Stimulated activated CD8-positive, alpha-beta memory T cell treated with anti-CD3 and anti-CD28 coated beads, Interleukin-7, amount 100 ng/mL, for 4 hours (primary cell): ENCODE data around the gene ACSS1.

Experiments used
- DNase-seq, 2 donors: peaks; one replicate each; pipeline ENCODE4 v3.0.0-alpha.2; 2020; ENCODE audit warnings: low read depth in 2 of 2

Gene ACSS1

DNA sequence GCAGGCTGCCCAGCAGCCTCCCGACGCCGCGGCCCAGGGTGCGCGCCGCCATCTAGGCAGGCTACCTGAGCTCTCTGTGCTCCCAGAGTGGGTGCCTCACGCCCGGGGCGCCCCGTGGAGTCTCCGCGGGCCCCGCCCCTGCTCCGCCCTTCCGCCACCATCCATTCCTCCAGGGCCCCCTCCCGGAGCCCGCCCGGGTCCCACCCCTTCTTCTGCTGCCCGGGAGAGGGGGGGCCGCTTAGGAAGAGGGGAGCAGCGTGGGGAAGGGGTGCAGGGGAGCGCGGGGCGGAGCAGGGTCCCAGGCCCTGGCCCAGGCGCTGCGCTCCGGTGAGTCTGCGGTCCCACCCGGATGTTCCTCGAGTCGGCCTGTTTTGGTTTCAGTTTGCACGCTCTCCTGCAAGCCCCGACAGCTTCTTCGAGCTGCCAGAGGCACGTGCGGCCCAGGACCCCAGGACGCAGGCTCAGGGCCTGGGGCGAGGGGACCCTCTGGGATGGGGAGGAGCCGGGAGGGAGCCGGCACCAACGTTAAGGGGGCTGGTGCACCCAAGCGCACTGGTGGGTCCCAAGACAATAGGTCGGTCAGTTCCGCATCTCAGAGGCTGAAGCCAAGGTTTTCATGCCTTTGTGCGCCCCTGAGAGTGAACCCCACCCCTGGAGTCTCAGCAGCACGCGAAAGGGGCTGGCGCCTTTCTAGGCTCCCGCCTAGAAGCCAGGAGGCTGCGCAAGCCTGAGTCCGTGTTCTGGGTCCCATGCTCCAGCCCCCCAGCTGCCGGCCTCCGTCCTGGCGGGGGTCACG is at the start of gene ACSS1:
ACSS1 (minus strand) TSS at position 89 of the 796 bp plus-strand sequence; CDS start at position 52, 37 bp downstream.
- peak; percentile 53 to 67 for DNase-seq

DNA sequence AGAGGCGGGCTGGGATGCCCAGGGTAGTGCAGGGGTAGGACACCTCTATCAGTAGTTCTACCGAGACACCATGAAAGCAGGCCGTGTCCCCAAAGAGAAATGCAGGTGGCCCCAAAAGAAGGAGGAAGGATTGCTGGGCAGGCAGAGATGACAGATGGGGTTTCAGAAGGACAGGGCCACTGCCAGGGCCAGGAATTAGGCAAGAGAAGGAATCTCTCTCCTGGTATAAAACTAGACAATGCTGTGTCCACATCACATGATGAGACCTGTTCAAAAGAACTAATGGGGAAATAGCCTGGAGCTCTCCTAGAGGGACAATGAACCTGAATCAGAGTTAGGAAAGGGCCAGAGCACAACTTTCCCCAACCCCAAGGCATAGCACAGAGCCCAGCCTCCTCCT is 45.6 kb upstream of the ACSS1 start:
- DNase-seq: no peak

- no peak for DNase-seq
Measured at GRCh38 chr20:25100914-25101313, 43.0 kb upstream of the ACSS1 start.

- DNase-seq: no peak
Measured at GRCh38 chr20:25099601-25100140, 41.7 kb upstream of the ACSS1 start.

GRCh38 chr20:25097498-25097897 is 39.6 kb upstream of the ACSS1 start:
- DNase-seq: no peak

GRCh38 chr20:25090492-25091429 is 32.8 kb upstream of the ACSS1 start:
- peak; percentile 13 to 46 for DNase-seq

DNA sequence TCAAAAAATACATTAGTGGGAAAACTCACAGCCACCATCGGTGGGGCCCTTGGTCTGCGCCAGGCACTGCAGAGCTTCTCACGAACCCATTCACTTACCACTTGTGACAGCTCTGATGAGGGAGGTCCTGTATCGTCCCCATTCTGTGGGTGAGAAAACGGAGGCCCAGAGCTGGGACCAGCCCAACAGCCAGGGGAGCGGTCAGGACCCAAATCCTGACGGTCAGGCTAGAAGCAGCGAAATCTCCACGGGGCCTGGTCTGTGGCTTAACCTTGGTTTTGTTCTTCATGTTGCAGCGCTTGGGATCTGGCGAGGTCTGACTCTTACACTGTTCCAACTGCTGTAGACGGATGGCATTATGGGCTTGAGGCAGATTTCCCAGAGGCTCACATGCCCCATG is 31.7 kb upstream of the ACSS1 start:
- DNase-seq: no peak

DNA sequence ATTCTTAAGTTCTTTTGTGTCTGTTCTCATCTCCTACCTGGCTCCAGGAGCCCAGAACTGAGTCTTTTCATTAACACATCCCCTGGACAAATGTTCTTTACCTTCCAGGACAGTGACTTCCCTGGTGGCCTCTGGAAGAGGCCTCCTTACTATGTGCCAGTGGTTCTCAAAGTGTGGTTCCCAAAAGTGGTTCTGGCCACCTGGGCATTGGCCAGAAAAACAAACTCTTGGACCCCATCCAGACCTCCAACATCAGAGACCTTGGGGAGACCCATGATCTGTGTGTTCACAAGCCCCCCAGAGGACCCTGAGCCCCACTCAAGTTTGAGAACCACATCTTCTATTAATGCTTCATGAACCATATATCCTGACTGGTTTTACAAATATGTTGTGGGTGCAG is 31.2 kb upstream of the ACSS1 start:
- DNase-seq: no peak

GRCh38 chr20:25088267-25088666 is 30.3 kb upstream of the ACSS1 start:
- no peak for DNase-seq

DNA sequence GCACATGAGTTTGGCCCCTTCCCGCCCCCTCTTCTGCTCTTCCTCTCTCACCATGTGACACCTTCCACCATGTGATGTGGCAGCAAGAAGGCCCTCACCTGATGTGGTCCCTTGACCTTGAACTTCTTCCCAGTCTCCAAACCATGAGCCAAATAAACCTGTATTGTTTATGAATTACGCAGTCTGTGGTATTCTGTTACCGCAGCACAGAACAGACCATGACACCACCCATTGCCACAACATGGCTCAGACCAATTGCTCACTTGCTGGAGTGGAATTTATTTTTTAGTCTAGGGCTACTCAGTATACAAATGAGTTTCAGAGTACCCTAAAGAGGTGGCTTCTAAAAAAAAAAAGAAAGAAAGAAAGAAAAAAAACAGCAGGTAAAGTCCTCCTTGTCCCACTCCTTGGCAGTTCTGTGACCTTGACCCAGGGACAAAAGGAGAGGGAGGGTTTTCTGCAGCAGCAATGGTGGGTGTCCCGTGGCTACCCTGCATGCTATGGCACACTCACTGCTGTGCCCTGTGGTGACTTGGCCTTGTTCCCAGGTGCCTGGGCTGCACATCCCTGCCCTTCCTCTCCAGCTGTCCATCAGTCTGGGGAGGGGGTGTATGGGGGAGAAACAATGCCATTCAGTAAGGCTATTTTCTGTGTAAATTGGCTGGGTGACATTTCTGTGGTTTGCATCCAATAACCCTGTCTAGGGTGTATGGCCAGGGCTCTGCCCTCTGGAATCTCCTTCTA is 29.4 kb upstream of the ACSS1 start:
- DNase-seq: no peak

DNA sequence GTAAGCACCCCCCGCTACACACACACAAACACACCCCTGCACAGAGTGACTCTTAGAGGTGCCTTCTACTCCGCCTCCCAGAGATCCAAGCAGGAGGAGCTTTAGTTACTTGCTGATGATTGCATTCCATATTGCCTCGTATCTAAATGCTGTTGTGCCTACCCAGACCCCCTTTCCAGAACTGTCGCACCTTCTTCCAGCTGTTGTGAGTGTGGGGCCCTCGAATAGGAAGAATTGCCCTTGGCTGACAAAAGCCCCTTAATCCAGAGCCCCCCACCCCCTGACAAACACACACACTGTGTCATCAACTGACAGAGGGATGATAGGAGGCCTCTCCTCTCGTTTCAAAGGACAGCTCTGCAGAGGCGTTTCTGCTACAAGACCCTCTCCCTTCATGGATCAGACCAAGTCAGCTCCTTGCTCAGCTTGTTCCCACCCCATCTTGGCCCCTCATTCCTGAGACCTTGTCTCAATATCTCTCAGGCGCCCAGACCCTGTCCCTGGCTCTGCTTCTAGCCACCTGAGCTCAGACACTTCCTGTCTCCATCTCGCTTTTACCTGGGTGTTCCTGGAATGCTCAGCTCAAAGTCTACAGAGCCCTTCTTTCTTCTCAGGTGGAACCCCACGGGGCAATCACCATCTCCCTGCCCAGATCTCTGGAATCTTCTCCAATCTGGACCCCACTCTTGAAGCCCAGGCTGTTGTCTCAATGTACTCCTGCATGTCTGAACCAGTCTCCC is 28.0 kb upstream of the ACSS1 start:
- no peak for DNase-seq

DNA sequence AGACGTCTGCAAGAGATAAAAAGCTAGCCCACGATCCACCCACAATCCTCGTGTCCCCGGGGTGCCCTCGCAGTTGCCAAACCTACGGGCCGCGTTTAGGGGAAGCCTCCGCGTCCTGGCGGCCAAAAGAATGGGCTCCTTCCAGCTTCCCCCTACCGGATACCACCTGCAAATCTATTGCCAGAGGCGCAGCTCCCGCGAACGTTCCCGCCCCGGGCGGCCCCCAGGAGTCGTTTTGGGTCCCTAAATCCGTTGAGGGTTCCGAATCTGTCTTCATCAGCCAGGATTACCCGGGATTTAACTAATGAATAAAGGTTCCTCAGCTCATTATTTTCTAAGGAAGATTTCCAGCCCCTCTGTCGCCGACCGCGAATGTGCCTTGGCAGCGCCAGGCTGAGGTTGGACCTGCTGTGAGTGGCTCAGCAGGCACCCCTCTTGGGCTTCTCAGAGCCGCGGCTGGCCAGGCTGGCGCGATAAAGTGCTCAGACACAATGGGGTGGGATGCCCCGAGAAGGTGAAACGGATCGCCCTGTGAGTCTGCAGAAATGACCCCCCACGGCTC is 26.8 kb upstream of the ACSS1 start:
- DNase-seq: no peak

GRCh38 chr20:25083773-25084625 is 26.1 kb upstream of the ACSS1 start:
- no peak for DNase-seq

DNA sequence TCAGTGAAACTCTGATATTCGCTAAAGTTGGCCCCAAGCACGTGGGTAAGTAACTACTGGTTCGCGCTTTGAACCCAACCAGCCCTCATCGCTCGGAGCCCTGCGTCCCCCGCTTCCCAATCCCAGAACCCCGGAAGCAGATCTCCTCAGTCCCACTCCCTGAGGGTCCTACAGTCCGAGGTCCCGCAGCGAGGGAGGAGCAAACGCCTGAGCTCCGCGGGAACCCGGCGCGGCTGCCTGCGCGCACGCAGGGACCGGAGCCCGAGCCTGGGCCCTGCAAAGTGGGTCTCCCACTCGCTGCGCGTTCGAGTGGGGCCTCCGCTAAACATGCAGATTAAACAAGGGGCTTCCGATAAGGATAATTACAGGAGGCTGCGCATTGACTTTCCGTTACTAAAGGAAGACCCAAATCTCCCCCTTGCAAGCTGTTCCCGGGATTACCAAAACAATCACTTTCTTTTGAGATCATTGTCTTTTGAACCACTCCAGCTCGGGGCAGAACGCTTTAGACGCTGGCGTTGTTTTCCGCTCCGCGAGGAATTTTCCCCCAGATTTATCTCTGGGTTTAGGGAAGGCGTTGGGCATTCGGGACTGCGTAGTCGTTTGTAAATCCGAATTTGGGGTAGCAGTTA is 25.3 kb upstream of the ACSS1 start:
- no peak for DNase-seq

- no peak for DNase-seq
Measured at GRCh38 chr20:25082498-25082873, 24.5 kb upstream of the ACSS1 start.

DNA sequence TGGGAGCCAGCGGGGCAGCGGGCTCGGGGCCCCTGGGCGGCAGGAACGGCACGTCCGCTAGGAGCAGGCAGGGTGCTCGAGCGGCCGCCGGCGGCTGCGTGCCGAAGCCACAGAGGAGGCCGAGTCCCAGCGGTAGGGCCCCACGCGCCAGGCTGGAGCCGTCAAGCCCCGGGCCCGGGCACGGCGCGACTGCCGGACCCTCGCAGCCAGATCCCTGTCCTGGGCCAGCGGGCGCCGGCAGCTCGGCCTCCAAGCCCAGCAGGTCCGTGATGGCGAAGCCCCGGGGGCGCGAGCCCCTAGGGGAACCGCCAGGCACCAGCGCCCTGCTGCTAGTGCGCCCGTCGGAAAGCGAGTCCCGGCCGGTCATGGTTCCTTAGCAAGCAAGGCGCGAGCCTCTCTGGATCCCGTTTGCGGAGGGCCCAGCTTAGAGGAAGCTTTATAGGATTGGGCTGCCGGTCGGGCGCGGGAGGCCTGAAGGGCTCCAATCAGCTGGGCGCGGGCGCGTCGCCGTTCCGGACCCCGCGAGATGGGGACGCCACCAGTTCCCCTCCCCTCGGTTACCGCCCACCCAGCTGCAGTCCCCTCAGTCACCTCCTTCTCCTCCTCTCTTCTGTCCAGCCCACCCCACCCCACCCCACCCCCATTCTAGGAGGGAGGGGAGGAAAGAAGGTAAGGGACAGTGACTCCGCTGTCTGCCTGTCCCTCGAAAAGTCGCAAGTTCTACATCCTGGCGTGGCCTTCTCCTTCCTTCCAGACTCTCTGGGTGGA is 24.0 kb upstream of the ACSS1 start, which contains the start of gene VSX1:
VSX1 (minus strand) TSS at position 412 of the 768 bp plus-strand sequence; CDS start at position 367, 45 bp downstream.
- DNase-seq: no peak

- no peak for DNase-seq
Measured at GRCh38 chr20:25081065-25081729, 23.3 kb upstream of the ACSS1 start.

DNA sequence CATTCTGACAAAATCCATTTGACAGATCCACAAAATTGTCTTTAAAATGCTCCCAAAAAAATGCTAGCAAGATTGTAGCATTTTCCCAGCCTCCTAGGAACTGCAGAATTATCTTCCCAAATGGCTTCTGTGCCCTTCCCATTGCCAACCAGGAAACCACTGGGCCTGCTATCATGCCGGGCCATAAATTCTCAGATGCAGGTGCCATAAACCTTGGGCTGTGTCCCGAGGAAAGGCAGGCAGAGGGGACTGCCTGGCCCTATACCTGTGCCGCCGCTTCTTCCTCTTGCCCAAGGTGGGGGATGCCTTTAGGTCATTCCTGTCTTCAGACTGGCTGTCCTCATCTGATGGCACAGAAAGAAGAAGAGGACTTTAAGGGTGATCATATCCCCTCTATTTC is 21.2 kb upstream of the ACSS1 start:
- DNase-seq: no peak
